ENCODE measurements around the gene LMBR1. TPM values are rescaled to one million over a fixed set of nuclear protein-coding genes. Genes with fewer than 3 reads are reported as not detected.
"Not testable (repeated sequence)": the region's sequence is repeated elsewhere in the genome, so short reads cannot be mapped to it uniquely, and the experiment has no call there.

LMBR1 gene
- total RNA-seq, 2 experiments from 2014 or later, result 47.8 to 52.8 TPM

DNA sequence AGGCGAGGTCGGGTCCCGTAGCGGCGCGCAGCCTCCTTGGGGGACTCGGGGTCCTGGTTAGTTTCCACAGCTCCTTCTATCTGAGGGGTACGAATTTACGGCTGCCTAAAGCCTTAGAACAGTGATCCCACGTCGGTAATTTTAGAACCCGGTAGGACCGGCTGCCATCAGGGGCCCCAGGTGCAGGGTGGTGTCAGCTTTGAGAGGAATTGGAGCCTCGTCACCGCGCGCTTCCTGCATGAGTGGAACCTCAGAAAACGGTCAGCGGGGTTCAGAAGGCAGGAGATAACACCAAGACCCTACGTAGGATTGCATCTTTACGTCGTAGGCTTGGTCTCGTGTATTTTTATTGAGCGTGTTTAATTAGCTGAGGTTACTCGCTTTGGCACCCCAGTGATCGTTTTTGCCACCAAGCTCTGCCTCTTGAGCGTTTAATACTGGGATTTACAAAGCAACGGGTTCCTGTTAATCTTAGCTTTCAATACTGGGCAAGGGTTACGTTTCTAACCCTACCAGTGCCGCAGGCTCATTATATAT, 252.0 kb downstream of the LMBR1 start:
- ChIA-PET POLR2A (interaction anchor here (0.5 to 1.1 kb wide), 2 partner anchors 252 to 828 kb away, joined by 4 to 5 read pairs; partner anchors contain the start of gene LMBR1), CTCF (no interaction called here)

DNA sequence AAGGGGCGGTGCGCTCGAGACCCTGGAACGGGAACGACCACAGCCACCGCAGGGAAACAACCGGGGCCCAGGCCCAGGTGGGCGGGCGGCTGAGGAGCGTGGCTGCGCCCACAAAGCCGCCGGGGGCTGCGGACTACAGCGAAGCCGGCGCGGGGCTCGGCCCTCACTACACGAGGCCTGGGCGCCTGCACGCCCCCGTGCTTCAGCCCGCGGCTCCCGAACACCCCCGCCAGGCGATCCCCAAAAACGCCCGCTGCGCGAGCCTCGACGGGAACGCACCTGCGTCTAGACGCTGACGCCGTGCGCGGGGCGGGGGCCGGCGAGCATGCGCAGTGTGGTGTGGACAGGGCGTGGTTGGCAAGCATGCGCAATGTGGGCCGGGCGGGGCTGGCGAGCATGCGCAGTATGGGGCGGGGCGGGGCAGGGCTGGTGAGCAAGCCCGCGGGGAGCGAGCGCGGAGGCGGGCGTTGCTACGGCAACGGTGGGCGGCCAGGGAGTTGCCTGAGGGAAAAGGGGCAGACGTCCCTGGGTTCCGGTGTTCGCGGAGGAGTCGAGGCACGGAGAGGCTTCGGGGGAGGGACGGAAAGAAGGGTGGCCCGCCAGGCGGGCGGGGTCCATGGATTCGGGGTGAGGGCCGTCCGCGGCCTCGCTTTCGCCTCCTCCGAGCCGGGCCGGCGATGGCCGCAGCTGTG, 252.6 kb downstream of the LMBR1 start, which contains the start of gene RNF32:
TSS of gene RNF32 (plus strand) at position 518 of the 692 bp plus-strand sequence. CDS start 3,104 bp downstream, outside the sequence.
- ChIA-PET POLR2A (interaction anchor here (0.5 to 1.1 kb wide), 2 partner anchors 253 to 827 kb away, joined by 4 to 5 read pairs; partner anchors contain the start of gene LMBR1), CTCF (no interaction called here)

DNA sequence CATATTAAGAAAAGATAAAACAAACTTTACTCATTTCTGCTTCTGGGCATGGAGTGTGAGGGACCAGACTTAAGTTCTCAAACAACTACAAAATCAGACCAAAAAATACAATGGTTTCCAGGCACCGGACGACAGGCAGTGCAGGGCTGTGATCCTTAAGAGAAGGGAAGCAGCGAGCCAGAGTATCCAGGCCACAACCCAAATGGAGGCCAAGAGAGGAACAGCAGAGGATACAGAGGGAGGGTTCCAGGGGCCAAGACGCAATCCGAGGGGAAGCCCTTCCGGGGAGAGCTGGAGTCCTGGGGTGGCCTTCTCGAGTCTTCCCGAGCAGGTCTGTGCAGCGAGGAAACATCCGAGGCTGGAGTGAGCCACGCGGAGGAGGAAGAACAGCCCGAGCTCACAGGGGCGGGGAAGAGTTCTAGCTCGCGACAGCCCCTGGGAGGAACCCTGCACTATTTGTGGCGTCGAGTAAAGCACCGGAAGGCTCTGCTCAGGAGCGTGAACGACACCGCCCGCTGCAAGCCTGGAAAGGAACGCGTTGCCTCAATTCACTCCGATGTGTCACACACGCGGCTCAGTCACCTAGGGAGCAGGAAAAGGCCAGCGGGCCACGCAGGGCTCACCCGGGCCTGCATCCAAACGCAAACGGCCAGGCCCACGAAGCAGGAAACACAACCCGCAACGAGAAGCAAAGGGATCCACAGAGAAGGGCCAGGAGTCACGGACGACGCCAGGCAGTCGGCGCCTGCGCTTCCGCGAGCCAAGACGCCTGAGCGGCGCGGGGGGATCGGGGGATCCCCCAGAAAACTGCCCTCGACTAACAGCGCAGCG, 253.3 kb downstream of the LMBR1 start:
- ChIA-PET CTCF (no interaction called here), POLR2A (no interaction called here)

DNA sequence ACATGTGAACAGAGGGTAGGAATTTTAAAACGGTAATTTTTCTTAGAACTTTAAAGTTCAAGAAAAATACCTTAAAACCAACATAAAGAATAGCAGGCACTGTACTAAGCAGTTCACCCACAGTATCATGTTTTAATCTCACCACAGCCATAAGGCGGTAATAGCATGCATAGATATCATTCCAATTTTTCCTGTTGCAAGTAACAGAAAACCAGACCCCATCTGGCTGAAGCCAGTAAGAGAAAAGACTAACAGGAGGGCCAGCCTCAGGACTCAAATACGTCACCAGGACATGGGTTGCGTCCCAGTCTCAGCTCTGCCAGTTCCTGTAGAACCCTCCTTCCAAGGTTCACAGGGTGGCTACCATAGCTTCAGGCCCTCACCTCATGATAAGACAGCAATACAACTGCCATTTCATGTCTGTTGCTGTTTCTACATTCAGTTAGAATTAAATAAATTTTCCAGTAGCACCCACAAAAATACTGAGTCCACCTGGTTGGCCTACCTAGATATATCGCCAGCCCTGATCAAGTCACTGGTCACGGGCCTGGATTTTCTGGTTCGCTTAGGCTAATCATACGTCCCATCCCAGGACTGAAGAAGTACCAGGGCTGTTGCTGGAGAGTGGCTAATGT, 254.4 kb downstream of the LMBR1 start:
- ChIA-PET POLR2A (no interaction called here), CTCF (no interaction called here)

DNA sequence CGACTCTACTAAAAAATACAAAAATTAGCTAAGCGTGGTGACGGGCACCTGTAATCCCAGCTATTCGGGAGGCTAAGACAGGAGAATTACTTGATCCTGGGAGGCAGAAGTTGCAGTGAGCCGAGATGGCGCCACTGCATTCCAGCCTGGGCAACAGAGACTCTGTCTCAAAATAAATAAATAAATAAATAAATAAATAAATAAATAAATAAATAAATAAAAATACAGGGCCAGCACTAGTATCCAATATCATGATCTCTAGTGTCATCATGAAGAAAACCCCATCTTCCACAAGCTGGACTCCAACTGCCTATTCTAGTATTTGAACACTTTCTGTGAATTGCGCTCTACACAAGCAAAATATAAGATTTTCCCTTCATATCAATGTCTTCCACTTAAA, 255.9 kb downstream of the LMBR1 start:
- POLR2A ChIA-PET, CTCF ChIA-PET: not testable (repeated sequence)

DNA sequence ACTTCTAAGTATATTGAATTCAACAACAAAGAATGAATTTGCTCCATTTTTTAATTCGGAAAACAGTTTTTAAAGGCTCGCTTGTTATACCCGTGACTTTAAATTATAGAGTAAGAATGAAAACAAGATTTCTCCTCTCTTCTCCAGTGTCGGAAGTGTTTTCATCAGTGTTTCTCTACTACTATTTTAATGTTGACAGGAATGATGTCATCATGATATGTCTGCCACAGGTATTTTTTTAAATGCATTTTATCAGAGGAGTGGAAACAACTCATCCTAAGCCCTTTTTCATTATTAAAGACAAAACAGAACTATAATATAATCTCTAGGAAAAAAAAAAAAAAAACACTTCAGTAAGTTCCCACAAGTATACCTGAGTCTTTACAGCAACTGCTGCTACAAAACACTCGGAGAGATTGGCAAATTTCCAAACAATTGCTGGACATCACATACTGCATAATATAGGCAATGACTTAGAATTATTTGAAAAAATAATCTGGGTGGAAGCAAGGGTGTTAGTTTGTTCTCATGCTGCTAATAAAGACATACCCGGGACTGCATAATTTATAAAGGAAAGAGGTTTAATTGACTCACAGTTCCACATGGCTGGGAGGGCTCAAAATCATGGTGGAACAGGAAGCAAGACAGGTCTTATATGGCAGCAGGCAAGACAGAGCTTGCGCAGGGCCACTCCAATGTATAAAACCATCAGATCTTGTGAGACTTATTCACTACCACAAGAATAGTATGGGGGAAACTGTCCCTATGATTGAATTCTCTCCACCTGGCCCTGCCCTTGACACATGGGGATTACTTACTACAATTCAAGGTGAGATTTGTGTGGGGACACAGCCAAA, 257.2 kb downstream of the LMBR1 start:
- ChIA-PET POLR2A (no interaction called here), CTCF (no interaction called here)

DNA sequence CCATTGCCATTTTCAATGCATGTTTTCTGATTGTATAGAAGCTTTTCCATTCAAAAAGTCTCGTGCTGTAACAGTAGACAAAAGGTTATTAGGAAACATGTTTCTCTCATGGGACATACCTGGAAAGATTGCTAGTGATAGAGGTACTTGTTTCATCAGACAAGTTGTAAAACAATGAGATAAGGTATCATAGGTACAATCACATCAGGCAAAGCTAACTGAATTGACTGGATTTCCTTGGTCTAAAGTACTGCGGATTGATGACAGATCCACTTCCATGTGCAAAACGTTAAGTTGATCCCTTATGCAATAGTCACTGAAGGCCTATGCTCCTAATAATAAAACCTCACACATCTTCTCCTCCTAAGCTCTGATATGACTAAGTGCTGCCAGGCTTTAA, 258.9 kb downstream of the LMBR1 start:
- CTCF ChIA-PET, result interaction anchor here (1.1 kb wide), 1 partner anchor 23 kb away, joined by 3 read pairs; no protein-coding TSS in a partner anchor
- POLR2A ChIA-PET, result no interaction called here

DNA sequence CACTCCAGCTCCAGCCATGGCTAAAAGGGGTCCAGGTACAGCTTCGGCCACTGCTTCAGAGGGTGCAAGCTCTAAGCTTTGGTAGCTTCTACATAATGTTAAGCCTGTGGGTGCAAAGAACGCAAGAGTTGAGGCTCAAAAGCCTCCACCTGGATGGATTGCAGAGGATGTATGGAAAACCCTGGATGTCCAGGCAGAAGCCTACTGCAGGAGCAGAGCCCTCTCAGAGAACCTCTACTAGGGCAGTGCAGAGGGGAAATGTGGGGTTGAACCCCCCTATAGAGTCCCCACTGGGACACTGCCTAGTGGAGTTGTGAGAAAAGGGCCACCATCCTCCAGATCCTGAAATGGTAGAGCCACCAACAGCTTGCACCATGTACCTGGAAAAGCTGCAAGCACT, 263.1 kb downstream of the LMBR1 start:
- CTCF ChIA-PET, result no interaction called here
- POLR2A ChIA-PET, result no interaction called here

DNA sequence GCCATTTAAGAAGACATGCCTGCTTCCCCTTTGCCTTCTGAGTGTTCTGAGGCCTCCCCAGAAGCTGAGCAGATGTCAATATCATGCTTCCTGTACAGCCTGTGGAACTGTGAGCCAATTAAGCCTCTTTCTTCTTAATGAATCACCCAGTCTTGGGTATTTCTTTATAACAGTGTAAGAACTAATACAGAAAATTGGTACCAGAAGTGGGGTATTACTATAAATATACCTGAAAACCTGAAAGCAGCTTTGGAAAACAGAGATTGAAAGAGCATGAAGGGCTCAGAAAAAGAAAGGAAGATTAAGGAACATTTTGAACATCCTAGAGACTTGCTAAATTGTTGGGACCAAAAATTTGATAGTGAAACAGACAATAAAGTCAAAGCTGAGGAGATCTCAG, 264.4 kb downstream of the LMBR1 start:
- CTCF ChIA-PET, result no interaction called here

More for the DNA sequence above, 264.4 kb downstream of the LMBR1 start:
- POLR2A ChIA-PET, result no interaction called here

Other genes with a start within 250 kb of the LMBR1 start
- 10 to 100 TPM; 33.4 to 35.6 TPM for gene NOM1, start 56.5 kb upstream of the LMBR1 start, total RNA-seq
- not detected for gene MNX1, start 117.5 kb upstream of the LMBR1 start, total RNA-seq
- gene UBE3C, start 245.7 kb upstream of the LMBR1 start, total RNA-seq, result 10 to 100 TPM; 80.9 to 81.8 TPM